ENCODE data around the gene SEMA4A. TPM values are rescaled to one million over a fixed set of nuclear protein-coding genes. Genes with fewer than 3 reads are reported as not detected.

SEMA4A gene
- total RNA-seq, 1 donor from 2014 or later: 30.7 TPM

GRCh38 chr1:156148216-156148615 is 5.2 kb upstream of the SEMA4A start:
- Histone ChIP-seq H3K27me3 (no peaks in the 10 kb centered on the region), H3K4me1 (peaks cover 26% of the 10 kb centered on the region), H3K27ac (peak overlapping the region; percentile 30), H3K9me3 (no peaks in the 10 kb centered on the region), H3K36me3 (no peaks in the 10 kb centered on the region), H3K4me3 (no peak overlapping the region)
- DNase-seq (no peak), ATAC-seq (peak; percentile 51)
- intact Hi-C loops (cut with DNase I): loop anchor here (10.0 kb wide), 1 partner anchor 77 kb away; no protein-coding TSS in a partner anchor
- TF ChIP-seq, protein P1, sequence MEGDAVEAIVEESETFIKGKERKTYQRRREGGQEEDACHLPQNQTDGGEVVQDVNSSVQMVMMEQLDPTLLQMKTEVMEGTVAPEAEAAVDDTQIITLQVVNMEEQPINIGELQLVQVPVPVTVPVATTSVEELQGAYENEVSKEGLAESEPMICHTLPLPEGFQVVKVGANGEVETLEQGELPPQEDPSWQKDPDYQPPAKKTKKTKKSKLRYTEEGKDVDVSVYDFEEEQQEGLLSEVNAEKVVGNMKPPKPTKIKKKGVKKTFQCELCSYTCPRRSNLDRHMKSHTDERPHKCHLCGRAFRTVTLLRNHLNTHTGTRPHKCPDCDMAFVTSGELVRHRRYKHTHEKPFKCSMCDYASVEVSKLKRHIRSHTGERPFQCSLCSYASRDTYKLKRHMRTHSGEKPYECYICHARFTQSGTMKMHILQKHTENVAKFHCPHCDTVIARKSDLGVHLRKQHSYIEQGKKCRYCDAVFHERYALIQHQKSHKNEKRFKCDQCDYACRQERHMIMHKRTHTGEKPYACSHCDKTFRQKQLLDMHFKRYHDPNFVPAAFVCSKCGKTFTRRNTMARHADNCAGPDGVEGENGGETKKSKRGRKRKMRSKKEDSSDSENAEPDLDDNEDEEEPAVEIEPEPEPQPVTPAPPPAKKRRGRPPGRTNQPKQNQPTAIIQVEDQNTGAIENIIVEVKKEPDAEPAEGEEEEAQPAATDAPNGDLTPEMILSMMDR (IDR thresholded peaks at IDR 0.05): no peak

GRCh38 chr1:156149374-156150332 is 3.7 kb upstream of the SEMA4A start:
- peaks cover 32% of the 10 kb centered on the region for H3K4me1 ChIP-seq
- no peaks in the 10 kb centered on the region for H3K9me3 ChIP-seq
- H3K27me3 ChIP-seq: no peaks in the 10 kb centered on the region
- intact Hi-C loops (cut with DNase I): loop anchor here (10.0 kb wide), 1 partner anchor 75 kb away; no protein-coding TSS in a partner anchor
- H3K27ac ChIP-seq: no peak overlapping the region
- H3K4me3 ChIP-seq: no peak overlapping the region
- TF ChIP-seq, protein P1 (IDR thresholded peaks at IDR 0.05): no peak
- no peak for DNase-seq
- no peak for ATAC-seq
- H3K36me3 ChIP-seq: no peaks in the 10 kb centered on the region

DNA sequence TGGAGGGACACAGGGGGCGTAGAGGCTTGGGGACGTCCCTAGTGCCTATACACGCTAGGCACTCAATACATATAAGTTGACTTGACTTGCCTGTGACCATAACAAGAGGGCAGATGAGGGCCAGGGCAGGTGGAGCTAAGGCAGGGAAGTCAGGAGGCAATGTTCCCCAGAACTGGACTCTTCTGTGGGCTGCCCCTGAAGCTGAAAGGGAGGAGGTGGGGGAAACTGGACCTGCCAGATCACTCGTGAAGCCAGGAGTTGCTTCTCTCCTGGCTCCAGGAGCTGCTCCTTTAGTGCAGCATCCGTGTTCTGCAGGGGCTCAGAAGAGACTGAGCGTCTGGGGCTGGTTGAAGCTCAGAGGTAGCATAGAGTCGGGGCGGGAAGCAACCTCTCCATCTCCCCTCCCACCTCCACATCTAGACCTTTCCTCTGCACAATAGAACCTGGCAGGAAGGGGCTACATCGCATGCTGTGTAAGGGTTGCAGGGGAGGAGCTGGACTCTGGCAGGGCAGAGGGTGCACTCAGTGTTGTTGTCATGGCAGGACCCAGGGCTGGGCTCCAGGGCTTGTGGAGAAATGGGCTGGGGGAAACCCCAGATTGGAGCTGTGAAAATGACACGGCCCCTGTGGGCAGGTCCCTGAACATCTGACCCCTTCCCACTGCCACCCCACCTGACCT is 2.9 kb upstream of the SEMA4A start:
- ATAC-seq: no peak
- intact Hi-C loops (cut with DNase I): no loop called here
- H3K4me1 ChIP-seq: peaks cover 32% of the 10 kb centered on the region

DNA sequence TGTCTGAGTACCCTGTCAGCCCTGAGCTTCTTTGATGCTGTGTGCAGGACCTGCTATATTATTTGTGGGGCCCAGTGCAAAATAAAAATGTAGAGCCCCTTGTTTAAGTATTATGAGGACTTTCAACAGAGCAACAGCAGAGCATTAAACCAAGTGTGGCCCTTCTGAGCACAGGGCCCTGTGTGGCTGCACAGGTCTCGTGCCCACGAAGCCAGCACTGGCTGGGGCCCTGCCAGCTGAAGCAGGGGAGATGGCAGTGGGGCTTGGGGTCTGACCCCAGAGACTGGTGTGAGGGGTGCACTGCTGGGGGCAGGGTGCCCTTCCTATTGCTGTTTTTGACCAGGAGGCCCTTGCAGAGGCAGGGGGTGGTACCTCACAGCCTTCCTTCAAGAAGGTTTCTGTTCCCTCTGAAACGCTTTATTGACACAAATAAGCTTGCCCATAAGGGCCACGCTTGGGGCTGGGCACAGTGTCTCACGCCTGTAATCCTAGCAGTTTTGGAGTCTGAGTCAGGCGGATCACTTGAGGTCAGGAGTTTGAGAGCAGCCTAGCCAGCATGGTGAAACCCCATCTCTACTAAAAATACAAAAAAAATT is 2.2 kb upstream of the SEMA4A start:
- no peaks in the 10 kb centered on the region for H3K9me3 ChIP-seq
- ATAC-seq (peak; percentile 2), DNase-seq (no peak)
- H3K27ac ChIP-seq: no peak overlapping the region
- intact Hi-C loops (cut with DNase I): no loop called here
- no peaks in the 10 kb centered on the region for H3K27me3 ChIP-seq
- peaks cover 30% of the 10 kb centered on the region for H3K4me1 ChIP-seq
- no peak overlapping the region for H3K4me3 ChIP-seq
- no peaks in the 10 kb centered on the region for H3K36me3 ChIP-seq
- TF ChIP-seq, protein P1 (IDR thresholded peaks at IDR 0.05): no peak

More for the DNA sequence above, 2.9 kb upstream of the SEMA4A start:
- no peaks in the 10 kb centered on the region for H3K36me3 ChIP-seq
- H3K9me3 ChIP-seq: no peaks in the 10 kb centered on the region
- H3K27me3 ChIP-seq: no peaks in the 10 kb centered on the region
- TF ChIP-seq, protein P1 (IDR thresholded peaks at IDR 0.05): no peak
- no peak overlapping the region for H3K4me3 ChIP-seq
- no peak for DNase-seq
- H3K27ac ChIP-seq: no peak overlapping the region

DNA sequence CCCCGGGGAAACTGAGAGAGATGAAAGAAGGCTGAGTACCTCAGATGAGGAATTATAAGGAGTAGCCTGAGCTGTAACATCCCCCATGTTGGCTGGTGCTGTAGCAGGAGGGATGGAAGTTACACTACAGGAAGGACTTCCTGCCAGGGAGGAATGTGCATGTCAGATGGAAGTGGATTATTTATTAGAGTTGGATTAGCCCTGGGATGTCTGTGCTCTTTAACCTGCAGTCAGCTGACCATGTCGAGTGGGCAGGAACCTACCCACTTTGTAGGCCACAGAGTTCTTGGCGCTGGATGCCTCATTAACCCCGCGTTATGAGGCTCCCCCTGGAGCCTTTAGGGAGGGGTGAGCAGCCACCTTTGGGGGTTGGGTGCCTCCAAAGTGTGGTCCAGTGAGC is 757 bp upstream of the SEMA4A start:
- H3K4me1 ChIP-seq: peaks cover 18% of the 10 kb centered on the region
- intact Hi-C loops (cut with DNase I): no loop called here
- no peak for ATAC-seq
- DNase-seq: no peak
- H3K36me3 ChIP-seq: no peaks in the 10 kb centered on the region
- H3K27me3 ChIP-seq: no peaks in the 10 kb centered on the region
- TF ChIP-seq, protein P1 (IDR thresholded peaks at IDR 0.05): no peak
- no peak overlapping the region for H3K27ac ChIP-seq
- no peaks in the 10 kb centered on the region for H3K9me3 ChIP-seq
- H3K4me3 ChIP-seq: no peak overlapping the region
